ENCODE measurements around the gene TGFB1I1.
"Not testable (repeated sequence)": the region's sequence is repeated elsewhere in the genome, so short reads cannot be mapped to it uniquely, and the experiment has no call there.

Gene TGFB1I1

DNA sequence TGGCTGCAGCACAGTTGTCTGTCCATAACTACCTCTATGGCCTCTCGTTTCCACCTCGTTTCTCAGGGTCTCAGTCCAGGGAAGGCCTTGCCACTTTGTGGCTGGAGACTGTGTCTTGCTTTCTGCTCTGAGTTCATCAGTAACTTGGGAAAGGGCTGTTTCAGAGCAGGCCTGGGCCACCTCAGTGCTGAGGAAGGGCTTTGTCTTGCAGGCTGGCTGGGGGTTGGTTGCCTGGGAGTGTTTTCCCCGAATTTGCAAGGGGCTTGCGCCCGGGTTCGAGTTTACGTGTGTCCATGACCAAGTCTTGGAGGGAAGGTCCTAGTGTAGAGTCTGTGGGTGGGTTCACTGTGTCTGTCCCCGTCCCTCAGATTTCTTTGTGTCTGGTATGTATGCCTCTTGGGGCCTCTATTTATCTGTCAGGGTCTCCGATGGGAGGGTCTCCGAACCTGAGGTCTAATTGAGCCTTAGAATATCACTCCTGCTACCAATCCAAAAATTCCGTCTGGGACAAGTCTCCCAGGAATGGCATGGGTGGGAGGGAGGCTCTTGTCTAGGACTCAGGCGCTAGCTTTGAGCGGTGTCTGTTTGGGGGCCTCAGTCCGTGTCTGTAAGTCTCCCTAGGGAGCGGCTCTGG lies 594 bp upstream of the TGFB1I1 start:
- no peak for DNase-seq (ENCODE audit: low read depth)

DNA sequence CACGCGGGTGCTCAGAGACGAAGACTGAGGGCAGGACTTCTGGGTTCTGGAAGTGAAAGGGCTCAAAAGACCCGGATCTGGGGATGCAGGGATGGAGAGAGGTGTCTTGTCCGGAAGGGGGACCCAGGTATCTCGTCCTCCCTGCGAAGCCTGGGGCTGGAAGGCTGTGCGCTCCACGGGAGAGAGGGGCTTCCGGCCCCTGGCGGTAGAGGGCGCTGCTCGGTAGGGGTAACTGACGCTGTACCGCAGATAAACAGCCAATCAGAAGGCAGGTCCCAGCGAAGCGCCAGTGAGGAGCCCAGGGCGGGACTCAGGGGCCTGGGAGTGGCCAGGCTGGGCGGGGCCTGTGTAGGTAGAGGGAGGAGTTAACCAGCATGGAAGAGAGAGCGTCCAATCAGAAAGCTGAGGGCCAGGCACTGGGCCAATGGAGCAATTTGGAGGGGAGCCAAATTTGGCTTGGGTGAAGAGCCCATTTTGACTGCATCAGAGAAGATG lies 804 bp downstream of the TGFB1I1 start:
- DNase-seq (ENCODE audit: low read depth), result no peak

DNA sequence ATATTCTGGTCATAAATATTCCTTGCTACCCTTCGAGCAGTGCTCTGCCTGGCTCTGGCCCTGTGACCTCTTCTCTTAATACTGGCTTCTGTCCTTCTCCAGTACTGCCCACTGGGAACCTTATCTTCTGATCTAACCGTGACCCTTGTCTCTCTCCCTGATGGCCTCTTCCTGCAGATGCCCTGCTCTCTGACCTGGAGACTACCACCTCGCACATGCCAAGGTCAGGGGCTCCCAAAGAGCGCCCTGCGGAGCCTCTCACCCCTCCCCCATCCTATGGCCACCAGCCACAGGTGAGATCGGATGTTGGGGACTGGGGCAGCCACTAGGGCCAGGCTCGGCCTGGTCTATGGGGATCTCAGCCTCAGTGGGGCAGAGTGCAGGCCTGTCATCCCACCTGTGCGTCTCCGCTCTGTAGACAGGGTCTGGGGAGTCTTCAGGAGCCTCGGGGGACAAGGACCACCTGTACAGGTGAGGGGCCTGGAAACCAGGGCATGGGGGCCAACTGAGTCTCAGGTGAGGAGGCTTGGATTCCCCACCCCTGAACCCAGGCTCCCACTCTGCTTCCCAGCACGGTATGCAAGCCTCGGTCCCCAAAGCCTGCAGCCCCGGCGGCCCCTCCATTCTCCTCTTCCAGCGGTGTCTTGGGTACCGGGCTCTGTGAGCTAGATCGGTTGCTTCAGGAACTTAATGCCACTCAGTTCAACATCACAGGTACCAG lies 1.5 kb downstream of the TGFB1I1 start:
- DNase-seq (ENCODE audit: low read depth), result no peak

DNA sequence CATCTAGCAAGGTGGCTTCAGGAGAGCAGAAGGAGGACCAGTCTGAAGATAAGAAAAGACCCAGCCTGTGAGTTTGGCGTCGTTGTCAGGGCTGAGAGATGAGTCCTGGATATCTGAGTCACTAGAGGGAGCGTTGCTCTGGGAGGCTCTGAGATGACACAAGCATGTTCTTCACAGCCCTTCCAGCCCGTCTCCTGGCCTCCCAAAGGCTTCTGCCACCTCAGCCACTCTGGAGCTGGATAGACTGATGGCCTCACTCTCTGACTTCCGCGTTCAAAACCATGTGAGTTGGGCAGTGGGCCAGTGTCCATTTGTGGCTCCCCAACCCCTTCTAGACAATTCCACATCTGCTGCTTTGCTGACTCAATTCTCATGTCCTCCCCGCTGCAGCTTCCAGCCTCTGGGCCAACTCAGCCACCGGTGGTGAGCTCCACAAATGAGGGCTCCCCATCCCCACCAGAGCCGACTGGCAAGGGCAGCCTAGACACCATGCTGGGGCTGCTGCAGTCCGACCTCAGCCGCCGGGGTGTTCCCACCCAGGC lies 2.3 kb downstream of the TGFB1I1 start:
- no peak for DNase-seq (ENCODE audit: low read depth)

DNA sequence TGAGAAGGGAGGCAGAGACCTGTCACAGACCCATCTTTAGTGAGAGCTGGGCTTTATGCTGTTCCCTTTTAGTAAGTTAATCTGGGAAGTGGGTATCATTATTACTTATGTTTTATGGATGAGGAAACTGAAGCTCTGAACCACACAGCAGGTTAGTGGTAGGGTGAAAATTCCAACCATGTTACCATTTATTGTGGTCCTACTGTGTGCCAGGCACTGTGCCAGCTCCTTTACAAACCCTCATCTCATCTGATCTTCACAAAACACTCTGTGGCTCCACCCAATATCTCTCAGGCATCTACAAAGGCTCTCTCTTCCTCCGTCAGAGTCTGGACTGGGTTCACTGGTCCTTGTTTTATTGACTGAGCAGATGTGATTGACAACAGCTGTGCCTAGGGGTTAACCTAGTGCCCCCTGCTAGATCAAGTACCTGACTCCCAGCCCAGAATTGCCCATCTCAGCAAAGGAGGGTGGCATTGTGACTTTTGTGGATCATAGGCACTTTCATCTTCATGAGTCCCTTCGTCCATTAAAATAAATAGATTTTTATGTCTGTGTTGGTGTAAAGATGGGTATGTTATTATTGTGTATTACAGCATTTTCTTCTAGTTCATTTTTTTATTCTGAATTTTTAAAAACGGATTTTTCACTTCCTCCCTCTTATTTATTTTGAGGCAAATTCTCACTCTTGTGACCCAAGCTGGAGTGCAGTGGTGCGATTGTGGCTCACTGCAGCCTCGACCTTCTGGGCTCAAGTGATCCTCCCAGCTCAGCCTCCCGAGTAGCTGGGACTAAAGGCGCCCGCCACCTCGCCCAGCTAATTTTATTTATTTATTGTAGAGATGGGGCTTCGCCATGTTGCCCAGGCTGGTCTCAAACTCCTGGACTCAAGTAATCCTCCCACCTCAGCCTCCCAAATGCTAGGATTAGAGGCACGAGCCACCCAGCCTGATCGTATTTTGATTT lies 3.1 kb downstream of the TGFB1I1 start:
- DNase-seq (ENCODE audit: low read depth), result no peak

DNA sequence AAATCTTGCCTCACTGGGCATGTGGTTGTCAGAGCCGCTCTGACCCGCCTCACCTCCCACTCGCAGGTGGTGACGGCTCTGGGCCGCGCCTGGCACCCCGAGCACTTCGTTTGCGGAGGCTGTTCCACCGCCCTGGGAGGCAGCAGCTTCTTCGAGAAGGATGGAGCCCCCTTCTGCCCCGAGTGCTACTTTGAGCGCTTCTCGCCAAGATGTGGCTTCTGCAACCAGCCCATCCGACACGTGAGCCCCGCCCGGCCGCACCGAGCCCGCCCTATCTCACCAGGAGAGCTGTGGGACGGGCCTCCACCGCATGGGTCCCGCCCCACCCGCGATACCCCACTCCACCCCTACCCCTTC lies 4.0 kb downstream of the TGFB1I1 start:
- no peak for DNase-seq (ENCODE audit: low read depth)

DNA sequence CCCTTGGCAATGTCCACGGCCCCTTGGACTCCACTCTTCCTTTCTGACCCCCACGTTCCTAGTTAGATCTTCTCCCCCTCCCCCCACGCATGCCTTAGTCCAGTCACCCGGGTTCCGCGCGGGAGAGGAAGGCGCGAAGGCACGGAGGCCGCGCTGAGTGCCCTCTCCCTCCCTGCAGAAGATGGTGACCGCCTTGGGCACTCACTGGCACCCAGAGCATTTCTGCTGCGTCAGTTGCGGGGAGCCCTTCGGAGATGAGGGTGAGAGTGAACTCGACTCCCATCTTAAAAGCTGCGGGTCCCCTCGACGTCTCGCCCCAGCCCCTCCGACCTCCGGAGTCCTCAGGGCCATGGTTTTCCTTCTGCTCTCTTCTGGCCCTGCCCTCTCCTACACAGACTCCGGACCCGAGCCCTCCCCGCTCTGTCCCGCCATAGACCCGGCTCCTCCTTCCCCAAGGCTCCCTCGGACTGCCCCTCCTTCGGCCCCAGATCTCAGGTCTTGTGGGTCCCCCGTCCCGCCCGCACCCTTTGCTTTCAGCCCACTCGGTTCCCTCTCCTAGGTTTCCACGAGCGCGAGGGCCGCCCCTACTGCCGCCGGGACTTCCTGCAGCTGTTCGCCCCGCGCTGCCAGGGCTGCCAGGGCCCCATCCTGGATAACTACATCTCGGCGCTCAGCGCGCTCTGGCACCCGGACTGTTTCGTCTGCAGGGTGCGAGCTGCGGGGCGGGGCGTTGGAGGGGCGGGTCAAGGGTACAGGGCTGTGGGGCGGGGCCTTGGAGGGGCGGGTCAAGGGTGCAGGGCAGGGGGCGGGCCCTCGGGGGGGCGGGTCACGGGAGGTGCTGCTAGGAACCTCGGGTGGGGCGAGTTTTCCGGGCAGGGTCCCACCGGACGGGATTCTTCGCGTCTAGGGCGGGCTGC lies 4.6 kb downstream of the TGFB1I1 start:
- peak; percentile 75 for DNase-seq (ENCODE audit: low read depth)

DNA sequence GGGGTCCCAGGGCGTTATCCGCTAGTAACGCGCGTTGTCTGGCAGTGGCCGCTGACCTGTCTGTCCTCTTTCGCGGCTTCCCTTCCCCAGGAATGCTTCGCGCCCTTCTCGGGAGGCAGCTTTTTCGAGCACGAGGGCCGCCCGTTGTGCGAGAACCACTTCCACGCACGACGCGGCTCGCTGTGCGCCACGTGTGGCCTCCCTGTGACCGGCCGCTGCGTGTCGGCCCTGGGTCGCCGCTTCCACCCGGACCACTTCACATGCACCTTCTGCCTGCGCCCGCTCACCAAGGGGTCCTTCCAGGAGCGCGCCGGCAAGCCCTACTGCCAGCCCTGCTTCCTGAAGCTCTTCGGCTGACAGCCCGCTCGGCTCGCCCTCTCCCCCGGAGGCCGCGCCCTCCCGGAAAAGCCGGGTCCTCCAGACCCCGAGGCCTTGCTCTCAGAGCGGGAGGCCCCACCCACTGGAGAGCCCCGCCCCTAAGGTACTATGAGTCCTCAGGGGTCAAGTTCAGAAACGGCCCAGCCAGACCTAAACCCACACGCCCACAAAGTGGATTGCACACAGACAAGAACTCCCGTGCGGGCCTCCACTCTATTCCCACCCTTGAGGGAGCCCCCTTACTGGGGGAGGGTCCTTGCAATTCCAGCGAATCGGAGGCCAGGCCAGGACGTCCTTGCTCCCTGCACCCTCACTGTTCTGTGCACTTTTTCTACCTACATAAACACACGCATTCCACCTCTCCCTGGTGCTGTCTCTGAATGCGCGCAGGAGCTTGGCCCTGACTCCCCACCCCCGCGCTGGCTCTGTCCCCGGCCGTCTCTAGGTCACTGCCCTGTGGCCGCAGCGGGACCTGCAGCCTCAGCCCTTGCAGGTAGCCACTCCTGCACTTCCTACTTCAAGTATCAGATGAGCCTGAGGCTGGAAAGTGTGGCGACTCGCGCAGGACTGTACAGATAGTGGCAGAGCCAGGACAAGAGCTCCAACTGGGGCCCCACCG lies 5.6 kb downstream of the TGFB1I1 start:
- peak; percentile 15 for DNase-seq (ENCODE audit: low read depth)

DNA sequence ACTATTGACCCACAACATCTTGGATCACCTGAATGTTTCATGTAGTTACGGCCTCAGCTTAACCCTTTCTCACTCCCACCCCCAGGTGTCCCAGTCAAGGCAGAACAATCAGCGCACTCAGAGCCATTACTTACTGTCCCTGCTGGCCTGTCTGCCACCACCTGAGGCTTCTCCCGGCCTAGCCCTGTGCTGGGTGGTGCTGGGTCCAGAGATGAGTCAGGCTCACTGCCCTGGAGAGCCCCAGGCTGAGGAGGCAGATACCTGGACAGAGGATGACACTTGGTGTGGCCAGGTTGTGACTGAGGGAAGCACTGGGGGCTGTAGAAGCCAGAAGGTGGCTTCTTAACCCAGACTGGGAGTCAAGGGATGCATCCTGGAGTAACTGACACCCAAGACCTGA lies 7.0 kb downstream of the TGFB1I1 start:
- DNase-seq (ENCODE audit: low read depth), result no peak

DNA sequence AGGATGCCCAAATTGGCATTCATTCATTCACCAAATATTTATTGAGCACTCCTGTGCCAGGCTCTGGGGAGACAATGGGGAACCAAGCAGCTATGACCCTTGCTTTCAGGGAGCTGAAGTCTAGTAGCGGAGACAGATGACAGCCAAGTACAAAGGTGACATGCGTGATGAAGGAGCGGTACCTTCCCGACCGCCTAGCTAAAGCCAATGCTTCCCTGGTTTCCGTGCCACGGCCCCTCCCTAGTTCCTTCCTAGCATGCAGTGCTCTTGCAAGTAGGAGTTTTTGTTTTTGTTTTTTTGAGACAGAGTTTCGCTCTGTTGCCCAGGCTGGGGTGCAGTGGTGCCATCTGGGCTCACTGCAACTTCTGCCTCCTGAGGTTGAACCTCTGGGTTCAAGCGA lies 7.8 kb downstream of the TGFB1I1 start:
- no peak for DNase-seq (ENCODE audit: low read depth)

DNA sequence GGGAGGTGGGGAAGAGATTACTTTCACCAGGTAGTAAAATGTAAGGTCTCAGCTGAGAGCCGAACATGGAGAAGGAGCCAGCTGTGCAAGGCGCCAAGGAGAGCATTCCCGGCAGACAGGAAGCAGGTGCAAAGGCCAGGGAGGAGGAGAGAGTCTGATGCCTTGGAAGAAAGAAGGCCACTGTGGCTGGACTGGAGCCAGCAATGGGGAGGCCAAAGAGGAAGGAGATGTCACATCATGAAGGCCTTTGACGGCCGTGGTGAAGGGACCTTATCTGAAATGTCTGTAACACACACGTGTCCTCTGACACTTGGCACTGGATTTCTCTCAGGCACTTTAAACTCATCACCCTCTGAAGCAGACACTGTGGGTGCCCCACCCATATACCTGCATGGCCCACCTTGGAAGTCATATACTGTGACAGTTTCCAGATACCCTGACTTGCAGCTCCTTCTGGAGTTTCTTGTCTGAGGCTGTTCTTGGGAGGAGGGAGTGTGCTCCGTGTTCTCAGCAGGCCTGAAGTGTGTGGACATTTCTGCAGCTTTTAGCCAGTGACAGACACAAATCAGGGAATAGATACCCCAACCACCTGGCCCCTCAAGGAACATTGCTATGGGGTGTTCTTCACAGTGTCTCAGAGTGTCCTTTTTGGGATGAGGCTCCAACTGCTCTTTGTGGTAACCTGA lies 9.0 kb downstream of the TGFB1I1 start:
- no peak for DNase-seq (ENCODE audit: low read depth)

DNA sequence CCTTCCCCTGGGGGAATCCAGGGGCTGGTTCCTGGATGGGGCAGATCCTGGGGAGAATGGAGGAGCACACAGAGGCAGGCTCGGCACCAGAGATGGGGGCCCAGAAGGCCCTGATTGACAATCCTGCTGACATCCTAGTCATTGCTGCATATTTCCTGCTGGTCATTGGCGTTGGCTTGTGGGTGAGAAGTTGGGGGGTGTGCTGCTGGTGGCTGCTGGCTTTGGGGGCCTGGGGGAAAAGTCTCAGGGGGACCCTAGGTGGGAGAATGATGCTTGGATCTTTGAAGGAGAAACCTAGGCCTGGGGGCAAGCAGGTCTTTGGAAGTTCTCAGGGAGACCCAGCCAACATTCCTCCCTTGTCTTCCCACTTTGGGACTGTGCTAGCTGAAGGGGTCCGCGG lies 11.1 kb downstream of the TGFB1I1 start, which contains the start of gene SLC5A2:
Gene SLC5A2, plus strand, starts transcription at position 43 of the 400 bp plus-strand sequence. Its CDS starts 14 bp downstream, at position 57.
- no peak for DNase-seq (ENCODE audit: low read depth)

DNA sequence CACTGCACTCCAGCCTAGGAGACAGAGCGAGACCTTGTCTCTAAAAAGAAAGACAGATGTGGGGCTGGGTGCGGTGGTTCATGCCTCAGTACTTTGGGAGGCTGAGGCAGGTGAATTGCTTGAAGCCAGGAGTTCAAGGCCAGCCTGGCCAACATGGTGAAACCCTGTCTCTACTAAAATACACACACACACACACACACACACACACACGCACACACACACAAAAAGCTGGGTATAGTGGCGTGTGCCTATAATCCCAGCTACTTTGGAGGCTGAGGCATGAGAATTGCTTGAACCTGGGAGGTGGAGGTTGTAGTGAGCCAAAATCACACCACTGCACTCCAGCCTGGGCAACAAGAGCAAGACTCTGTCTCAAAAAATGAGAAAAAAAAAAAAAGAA lies 12.1 kb downstream of the TGFB1I1 start:
- not testable (repeated sequence) for DNase-seq (ENCODE audit: low read depth)

DNA sequence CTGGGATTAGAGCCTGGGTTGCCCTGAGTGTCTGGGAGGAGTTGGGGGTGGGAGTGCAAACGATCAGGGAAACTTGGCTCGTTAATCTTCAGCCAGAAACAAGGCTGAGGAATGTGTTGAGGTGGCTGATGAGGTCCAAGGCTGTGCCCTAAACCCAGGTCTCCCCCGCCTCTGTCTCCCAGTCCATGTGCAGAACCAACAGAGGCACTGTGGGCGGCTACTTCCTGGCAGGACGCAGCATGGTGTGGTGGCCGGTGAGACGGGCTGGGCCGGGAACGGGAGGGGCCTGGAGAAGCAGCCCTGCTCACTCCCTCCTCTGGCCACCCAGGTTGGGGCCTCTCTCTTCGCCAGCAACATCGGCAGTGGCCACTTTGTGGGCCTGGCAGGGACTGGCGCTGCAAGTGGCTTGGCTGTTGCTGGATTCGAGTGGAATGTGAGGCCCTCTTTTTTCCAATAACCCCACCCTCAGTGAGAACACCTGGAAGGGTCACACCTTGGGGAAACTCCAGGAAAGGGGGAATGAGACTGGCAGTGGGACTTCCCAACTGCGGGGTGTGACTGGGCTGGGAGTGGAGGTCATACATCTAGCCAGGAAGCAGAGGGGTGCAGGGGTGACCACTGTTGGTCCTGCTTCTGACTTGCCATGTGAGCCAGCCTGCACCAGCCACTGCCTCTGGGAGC lies 12.7 kb downstream of the TGFB1I1 start:
- no peak for DNase-seq (ENCODE audit: low read depth)

DNA sequence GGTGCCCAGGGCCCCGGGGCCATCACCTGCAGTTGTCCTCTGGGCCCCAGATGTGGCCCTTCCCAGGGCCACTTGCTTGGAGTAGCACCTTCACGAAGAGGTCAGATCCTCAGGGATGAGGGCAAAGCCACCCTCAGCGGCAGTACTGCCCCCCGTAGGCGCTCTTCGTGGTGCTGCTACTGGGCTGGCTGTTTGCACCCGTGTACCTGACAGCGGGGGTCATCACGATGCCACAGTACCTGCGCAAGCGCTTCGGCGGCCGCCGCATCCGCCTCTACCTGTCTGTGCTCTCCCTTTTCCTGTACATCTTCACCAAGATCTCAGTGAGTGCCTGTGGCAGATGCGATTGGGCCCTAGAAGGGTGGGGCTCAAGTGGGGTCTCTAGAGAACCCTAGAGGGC lies 13.6 kb downstream of the TGFB1I1 start:
- no peak for DNase-seq (ENCODE audit: low read depth)

DNA sequence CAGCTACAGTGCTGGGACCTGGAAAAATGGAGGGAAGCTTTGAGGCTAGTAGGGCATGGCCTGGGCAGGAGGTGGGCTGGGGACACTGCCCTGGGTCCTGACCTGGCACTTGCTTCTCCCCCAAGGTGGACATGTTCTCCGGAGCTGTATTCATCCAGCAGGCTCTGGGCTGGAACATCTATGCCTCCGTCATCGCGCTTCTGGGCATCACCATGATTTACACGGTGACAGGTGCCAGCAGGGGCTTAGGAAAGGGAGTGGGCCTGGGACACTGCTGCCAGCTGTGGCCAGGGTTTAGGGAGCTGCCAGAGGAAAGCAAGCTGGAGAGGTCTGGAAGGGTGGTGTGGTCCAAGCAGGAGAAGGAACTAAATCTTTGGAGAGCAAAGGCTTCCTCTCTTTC lies 14.1 kb downstream of the TGFB1I1 start:
- no peak for DNase-seq (ENCODE audit: low read depth)

DNA sequence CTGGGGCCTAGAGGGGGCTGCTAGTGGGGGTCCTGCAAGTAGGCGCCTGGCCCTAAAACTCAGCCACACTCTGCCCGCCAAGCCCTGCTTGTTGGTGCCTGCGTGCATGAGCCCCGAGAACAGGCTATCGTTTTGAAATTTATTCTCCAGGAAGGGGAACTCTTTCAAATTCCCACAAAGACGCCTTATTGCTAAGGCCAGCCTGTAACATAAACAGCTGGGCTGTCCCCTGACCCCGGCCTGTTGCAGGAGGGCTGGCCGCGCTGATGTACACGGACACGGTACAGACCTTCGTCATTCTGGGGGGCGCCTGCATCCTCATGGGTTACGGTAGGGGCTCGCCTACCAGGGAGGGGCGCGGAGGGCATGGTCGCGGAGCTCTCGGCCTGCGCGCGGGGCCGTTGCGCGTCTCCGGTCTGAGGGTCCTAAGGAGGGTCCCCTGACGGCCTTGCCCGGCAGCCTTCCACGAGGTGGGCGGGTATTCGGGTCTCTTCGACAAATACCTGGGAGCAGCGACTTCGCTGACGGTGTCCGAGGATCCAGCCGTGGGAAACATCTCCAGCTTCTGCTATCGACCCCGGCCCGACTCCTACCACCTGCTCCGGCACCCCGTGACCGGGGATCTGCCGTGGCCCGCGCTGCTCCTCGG lies 15.2 kb downstream of the TGFB1I1 start:
- no peak for DNase-seq (ENCODE audit: low read depth)
